ENCODE data around the gene PDC.

DNA sequence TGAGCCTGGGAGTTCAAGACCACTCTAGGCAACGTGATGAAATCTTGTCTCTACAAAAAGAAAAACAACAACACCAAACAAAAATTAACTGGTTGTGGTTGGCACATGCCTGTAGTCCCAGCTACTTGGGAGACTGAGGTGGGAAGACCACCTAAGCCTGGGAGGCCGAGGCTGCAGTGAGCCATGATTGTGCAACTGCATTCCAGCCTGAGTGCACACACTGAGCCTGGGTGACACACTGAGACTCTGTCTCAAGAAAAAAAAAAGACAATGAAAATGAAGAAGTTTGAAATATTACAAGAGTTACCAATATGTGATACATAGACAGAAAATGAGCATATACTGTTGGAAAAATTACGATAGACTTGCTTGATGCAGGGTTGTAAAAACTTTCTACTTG is 31.9 kb downstream of the PDC start:
- TF ChIP-seq EZH2phosphoT487 (IDR thresholded peaks at IDR 0.05; ENCODE audit: insufficient read depth, low read depth) (no peak), EZH2 (IDR thresholded peaks at IDR 0.05; ENCODE audit: insufficient read depth, poor library complexity, severe bottlenecking) (no peak)
